ENCODE data around the gene TENT5C.

- TF ChIP-seq CTCF (IDR thresholded peaks at IDR 0.05; ENCODE audit: low read length) (no peak), EZH2 (IDR thresholded peaks at IDR 0.05; ENCODE audit: borderline replicate concordance, low read length) (no peak)
Measured at GRCh38 chr1:117643601-117644000, 37.8 kb downstream of the TENT5C start.

All from OCI-LY1 (cell line).